ENCODE data around the gene TEX48.

DNA sequence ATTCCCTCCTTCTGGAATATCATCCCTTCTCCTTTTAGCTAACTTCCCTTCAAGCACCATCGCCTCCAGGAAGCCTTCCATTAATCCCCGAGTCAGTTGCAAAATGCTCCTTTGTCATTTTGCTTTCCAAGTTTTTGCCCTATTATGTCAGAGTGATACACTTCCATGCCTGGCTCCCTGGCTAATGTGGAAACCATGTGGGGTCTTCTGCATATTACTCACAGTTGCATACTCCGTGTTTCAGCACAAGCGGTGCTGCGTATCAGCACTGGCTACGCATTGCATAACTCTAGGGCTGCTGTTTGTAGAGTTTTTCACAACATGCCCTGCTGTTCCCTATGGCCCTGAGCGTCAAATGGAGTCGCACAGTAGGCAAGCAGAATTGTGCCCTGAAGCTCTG lies 26.3 kb downstream of the TEX48 start:
- no peak for TF ChIP-seq ZNF433 (tag by site-specific recombination; IDR thresholded peaks at IDR 0.05; ENCODE audit: low read depth)
- TF ChIP-seq ZNF174 (tag by site-specific recombination; IDR thresholded peaks at IDR 0.05), result no peak
- TF ChIP-seq CTCF (tag by site-specific recombination; IDR thresholded peaks at IDR 0.05), result no peak
- TF ChIP-seq, protein P1, sequence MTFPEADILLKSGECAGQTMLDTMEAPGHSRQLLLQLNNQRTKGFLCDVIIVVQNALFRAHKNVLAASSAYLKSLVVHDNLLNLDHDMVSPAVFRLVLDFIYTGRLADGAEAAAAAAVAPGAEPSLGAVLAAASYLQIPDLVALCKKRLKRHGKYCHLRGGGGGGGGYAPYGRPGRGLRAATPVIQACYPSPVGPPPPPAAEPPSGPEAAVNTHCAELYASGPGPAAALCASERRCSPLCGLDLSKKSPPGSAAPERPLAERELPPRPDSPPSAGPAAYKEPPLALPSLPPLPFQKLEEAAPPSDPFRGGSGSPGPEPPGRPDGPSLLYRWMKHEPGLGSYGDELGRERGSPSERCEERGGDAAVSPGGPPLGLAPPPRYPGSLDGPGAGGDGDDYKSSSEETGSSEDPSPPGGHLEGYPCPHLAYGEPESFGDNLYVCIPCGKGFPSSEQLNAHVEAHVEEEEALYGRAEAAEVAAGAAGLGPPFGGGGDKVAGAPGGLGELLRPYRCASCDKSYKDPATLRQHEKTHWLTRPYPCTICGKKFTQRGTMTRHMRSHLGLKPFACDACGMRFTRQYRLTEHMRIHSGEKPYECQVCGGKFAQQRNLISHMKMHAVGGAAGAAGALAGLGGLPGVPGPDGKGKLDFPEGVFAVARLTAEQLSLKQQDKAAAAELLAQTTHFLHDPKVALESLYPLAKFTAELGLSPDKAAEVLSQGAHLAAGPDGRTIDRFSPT (tag by site-specific recombination; IDR thresholded peaks at IDR 0.05), result no peak

All from HEK293 (cell line).